Measurements from ENCODE around the gene CXXC5. TPM values are rescaled to one million over a fixed set of nuclear protein-coding genes. Genes with fewer than 3 reads are reported as not detected.

Gene CXXC5
- total RNA-seq, 1 donor from 2014 or later = 33.0 TPM

- no peak for DNase-seq (ENCODE audit: low spot score)
Observed at GRCh38 chr5:139690803-139691629, 42.9 kb downstream of the CXXC5 start.

- DNase-seq (ENCODE audit: low spot score) = no peak
Observed at GRCh38 chr5:139692148-139692547, 44.0 kb downstream of the CXXC5 start.

GRCh38 chr5:139692679-139693308, 44.6 kb downstream of the CXXC5 start:
- no peak for DNase-seq (ENCODE audit: low spot score)

GRCh38 chr5:139693676-139694364, 45.7 kb downstream of the CXXC5 start:
- no peak for DNase-seq (ENCODE audit: low spot score)

GRCh38 chr5:139694556-139695177, 46.5 kb downstream of the CXXC5 start:
- no peak for DNase-seq (ENCODE audit: low spot score)

- no peak for DNase-seq (ENCODE audit: low spot score)
Observed at GRCh38 chr5:139695178-139695573, 47.0 kb downstream of the CXXC5 start.

- no peak for DNase-seq (ENCODE audit: low spot score)
Observed at GRCh38 chr5:139696167-139696893, 48.2 kb downstream of the CXXC5 start.

GRCh38 chr5:139696894-139697658, 48.9 kb downstream of the CXXC5 start:
- DNase-seq (ENCODE audit: low spot score) = peak; percentile 93

GRCh38 chr5:139698490-139699146, 50.5 kb downstream of the CXXC5 start:
- peak; percentile 94 for DNase-seq (ENCODE audit: low spot score)

- no peak for DNase-seq (ENCODE audit: low spot score)
Observed at GRCh38 chr5:139699351-139699750, 51.2 kb downstream of the CXXC5 start.

- DNase-seq (ENCODE audit: low spot score) = no peak
Observed at GRCh38 chr5:139700711-139701055, 52.5 kb downstream of the CXXC5 start.

- DNase-seq (ENCODE audit: low spot score) = no peak
Observed at GRCh38 chr5:139701056-139701741, 53.0 kb downstream of the CXXC5 start.

- no peak for DNase-seq (ENCODE audit: low spot score)
Observed at GRCh38 chr5:139702548-139702947, 54.4 kb downstream of the CXXC5 start.

- no peak for DNase-seq (ENCODE audit: low spot score)
Observed at GRCh38 chr5:139704748-139705147, 56.6 kb downstream of the CXXC5 start.

GRCh38 chr5:139705191-139705590, 57.0 kb downstream of the CXXC5 start:
- no peak for DNase-seq (ENCODE audit: low spot score)

- no peak for DNase-seq (ENCODE audit: low spot score)
Observed at GRCh38 chr5:139705655-139706587, 57.8 kb downstream of the CXXC5 start.

- DNase-seq (ENCODE audit: low spot score) = no peak
Observed at GRCh38 chr5:139707445-139708003, 59.4 kb downstream of the CXXC5 start.

- DNase-seq (ENCODE audit: low spot score) = no peak
Observed at GRCh38 chr5:139708434-139708861, 60.3 kb downstream of the CXXC5 start.

All from mesenteric fat pad (tissue), 1 donor.